Measurements from ENCODE around the gene PDE4D. TPM values are rescaled to one million over a fixed set of nuclear protein-coding genes. Genes with fewer than 3 reads are reported as not detected.

PDE4D gene
- total RNA-seq, 1 donor from 2014 or later = 13.2 TPM

DNA sequence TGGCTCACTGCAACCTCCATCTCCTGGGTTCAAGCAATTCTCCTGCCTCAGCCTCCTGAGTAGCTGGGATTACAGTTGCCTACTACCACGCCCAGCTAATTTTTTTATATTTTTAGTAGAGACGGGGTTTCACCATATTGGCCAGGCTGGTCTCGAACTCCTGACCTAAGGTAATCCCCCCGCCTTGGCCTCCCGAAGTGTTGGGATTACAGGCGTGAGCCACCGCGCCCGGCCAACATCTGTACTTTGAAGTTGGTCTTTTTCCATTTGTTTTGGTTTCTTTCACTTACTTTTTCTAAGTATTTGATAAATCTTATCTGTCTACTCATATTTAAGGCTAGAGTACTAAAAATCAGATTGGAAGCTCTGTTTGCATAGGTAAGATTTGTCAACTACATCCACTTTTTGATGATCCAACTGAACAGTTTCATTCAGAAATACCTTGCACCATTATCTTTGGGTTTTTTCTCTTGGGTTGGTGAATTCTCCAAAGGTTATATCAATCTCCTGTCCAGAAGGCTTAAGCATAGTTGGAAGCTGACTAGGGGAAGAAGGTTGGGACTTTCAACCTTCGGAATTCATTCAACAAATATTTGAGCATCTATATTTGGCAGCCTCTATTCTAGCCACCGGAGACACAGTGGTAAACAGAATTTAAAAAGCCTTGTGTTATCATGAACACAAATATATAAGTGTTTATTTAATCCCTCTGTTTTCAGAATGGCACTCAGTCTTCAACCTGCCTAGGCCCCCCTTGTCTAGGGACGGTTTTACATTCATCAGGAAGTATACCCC is 821.6 kb downstream of the PDE4D start:
- no peak for DNase-seq
- TF ChIP-seq CTCF (IDR thresholded peaks at IDR 0.05; ENCODE audit: partially characterized antibody, unreplicated experiment) = no peak
- no peaks in the 10 kb centered on the region for H3K36me3 Mint-ChIP-seq (ENCODE audit: unreplicated experiment)
- H3K27me3 Mint-ChIP-seq (ENCODE audit: unreplicated experiment) = no peaks in the 10 kb centered on the region
- peaks cover 3% of the 10 kb centered on the region for H3K4me1 Mint-ChIP-seq (ENCODE audit: low read depth, unreplicated experiment)
- no peaks in the 10 kb centered on the region for H3K9me3 Mint-ChIP-seq (ENCODE audit: unreplicated experiment)
- H3K4me3 Mint-ChIP-seq (ENCODE audit: unreplicated experiment) = no peak overlapping the region
- H3K27ac Mint-ChIP-seq (ENCODE audit: unreplicated experiment) = no peak overlapping the region

GRCh38 chr5:59069438-59070079 is 824.0 kb downstream of the PDE4D start:
- no peaks in the 10 kb centered on the region for H3K9me3 Mint-ChIP-seq (ENCODE audit: unreplicated experiment)
- H3K4me1 Mint-ChIP-seq (ENCODE audit: low read depth, unreplicated experiment) = peaks cover 3% of the 10 kb centered on the region
- H3K36me3 Mint-ChIP-seq (ENCODE audit: unreplicated experiment) = no peaks in the 10 kb centered on the region
- TF ChIP-seq CTCF (IDR thresholded peaks at IDR 0.05; ENCODE audit: partially characterized antibody, unreplicated experiment) = no peak
- no peak for DNase-seq
- H3K4me3 Mint-ChIP-seq (ENCODE audit: unreplicated experiment) = no peak overlapping the region
- H3K27ac Mint-ChIP-seq (ENCODE audit: unreplicated experiment) = no peak overlapping the region
- no peaks in the 10 kb centered on the region for H3K27me3 Mint-ChIP-seq (ENCODE audit: unreplicated experiment)

DNA sequence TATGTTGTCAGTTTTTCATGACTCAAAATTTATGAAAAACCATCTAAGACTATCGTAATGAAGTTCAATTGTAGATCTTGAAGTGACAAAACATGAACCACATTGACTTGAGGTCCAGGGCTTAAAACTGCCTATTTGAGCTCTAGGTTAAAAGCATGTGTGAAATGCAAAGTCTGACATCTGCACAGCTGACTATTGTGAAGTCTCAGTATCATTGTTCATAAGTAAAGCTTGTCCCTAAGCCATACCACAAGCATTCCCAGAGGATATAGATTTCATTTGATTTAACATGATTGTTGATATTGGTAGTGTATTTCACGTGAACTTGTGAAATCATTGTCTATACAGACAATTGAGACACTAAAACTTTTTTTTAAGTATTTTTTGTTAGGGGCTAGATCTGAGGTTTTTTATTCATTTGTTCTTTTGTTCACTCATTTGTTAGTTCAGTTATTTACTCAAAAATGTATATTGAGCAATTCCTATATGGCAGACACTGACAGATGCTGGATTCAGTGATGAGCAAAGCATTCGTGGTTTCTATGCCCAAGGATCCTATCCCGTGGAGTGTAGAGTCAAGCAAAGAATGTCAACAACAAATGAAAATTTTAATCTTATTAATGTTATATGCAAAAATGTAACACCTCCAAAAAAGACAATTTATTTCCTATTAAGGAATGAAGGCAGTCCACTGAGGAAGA is 825.4 kb downstream of the PDE4D start:
- Mint-ChIP-seq H3K4me3 (ENCODE audit: unreplicated experiment) (no peak overlapping the region), H3K9me3 (ENCODE audit: unreplicated experiment) (no peaks in the 10 kb centered on the region), H3K27me3 (ENCODE audit: unreplicated experiment) (no peaks in the 10 kb centered on the region), H3K4me1 (ENCODE audit: low read depth, unreplicated experiment) (peaks cover 3% of the 10 kb centered on the region), H3K36me3 (ENCODE audit: unreplicated experiment) (no peaks in the 10 kb centered on the region), H3K27ac (ENCODE audit: unreplicated experiment) (no peak overlapping the region)
- TF ChIP-seq CTCF (IDR thresholded peaks at IDR 0.05; ENCODE audit: partially characterized antibody, unreplicated experiment) = no peak
- DNase-seq = no peak

- no peak for TF ChIP-seq CTCF (IDR thresholded peaks at IDR 0.05; ENCODE audit: partially characterized antibody, unreplicated experiment)
- H3K27me3 Mint-ChIP-seq (ENCODE audit: unreplicated experiment) = no peaks in the 10 kb centered on the region
These were observed 827.0 kb downstream of the PDE4D start for GRCh38 chr5:59066367-59067163.

More at GRCh38 chr5:59066367-59067163, 827.0 kb downstream of the PDE4D start:
- H3K9me3 Mint-ChIP-seq (ENCODE audit: unreplicated experiment) = no peaks in the 10 kb centered on the region
- no peaks in the 10 kb centered on the region for H3K36me3 Mint-ChIP-seq (ENCODE audit: unreplicated experiment)
- no peak overlapping the region for H3K27ac Mint-ChIP-seq (ENCODE audit: unreplicated experiment)
- H3K4me3 Mint-ChIP-seq (ENCODE audit: unreplicated experiment) = no peak overlapping the region
- peaks cover 3% of the 10 kb centered on the region for H3K4me1 Mint-ChIP-seq (ENCODE audit: low read depth, unreplicated experiment)
- DNase-seq = no peak
